ENCODE results near the gene LZTS3. TPM values are rescaled to one million over a fixed set of nuclear protein-coding genes. Genes with fewer than 3 reads are reported as not detected.

Gene LZTS3
- polyA plus RNA-seq, 1 of the 3 experiments (the other 2 are of a cell fraction), result 11.9 TPM

DNA sequence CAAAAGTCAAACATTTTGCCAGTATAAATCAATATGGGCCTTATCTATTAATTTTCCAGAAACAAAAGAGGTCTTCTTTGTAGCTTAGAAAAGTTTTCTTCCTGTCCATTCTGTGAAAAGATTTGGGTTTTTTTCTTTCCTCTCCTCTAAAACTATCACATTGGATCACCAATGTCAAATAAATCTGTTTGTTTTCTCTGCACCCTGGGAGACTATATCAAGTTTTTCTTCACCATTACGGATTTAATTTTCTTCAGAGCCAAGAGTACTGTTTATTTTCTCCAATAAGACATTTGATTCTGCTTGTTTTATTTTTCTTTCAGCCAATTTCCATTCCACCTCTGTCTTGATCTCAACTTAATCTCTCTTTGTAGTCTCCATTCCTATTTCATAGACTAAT lies 1.9 kb upstream of the LZTS3 start:
- no peaks in the 10 kb centered on the region for H3K9me2 ChIP-seq
- H3K9ac ChIP-seq, result no peak overlapping the region
- CTCF ChIA-PET, result interaction anchor here (0.8 kb wide), 1 partner anchor 8 kb away, joined by 3 read pairs; no protein-coding TSS in a partner anchor
- H4K20me1 ChIP-seq (ENCODE audit: insufficient read depth), result no peaks in the 10 kb centered on the region
- DNase-seq, result no peak
- peak overlapping the region in 1 of 2 experiments; percentile 89; a peak in 1 of 4 replicates for H3K4me3 ChIP-seq (ENCODE audit: low read depth in 2 of 2, low read length in 1 of 2)
- peaks cover 3% of the 10 kb centered on the region for H3F3A ChIP-seq (replicated peaks; ENCODE audit: insufficient read depth)
- no peak overlapping the region for H3K27ac ChIP-seq (ENCODE audit: low read depth in 2 of 2, low read length in 1 of 2)
- peaks cover 0 to 15% of the 10 kb centered on the region in 2 experiments; a peak in 2 of 4 replicates for H3K4me1 ChIP-seq (ENCODE audit: control insufficient read depth in 1 of 2, insufficient read depth in 2 of 2, low read depth in 1 of 2, low read length in 1 of 2)
- no peaks in the 10 kb centered on the region for H3K36me3 ChIP-seq (replicated peaks in 1 of 2; ENCODE audit: control insufficient read depth in 1 of 2, insufficient read depth in 2 of 2, low read length in 1 of 2)
- H3K9me3 ChIP-seq, result no peaks in the 10 kb centered on the region
- POLR2A ChIA-PET, result no interaction called here
- H2AFZ ChIP-seq (ENCODE audit: low read depth), result no peak overlapping the region
- H3K79me2 ChIP-seq (ENCODE audit: insufficient read depth), result no peaks in the 10 kb centered on the region
- TF ChIP-seq TCF12 (IDR thresholded peaks at IDR 0.05), result no peak
- TF ChIP-seq EZH2phosphoT487 (IDR thresholded peaks at IDR 0.05; ENCODE audit: borderline replicate concordance, low read depth), result no peak
- WGBS (ENCODE audit: low lambda C conversion rate), result 85% methylated on average over 1 of the region's 1 CpG
- H3K4me2 ChIP-seq, result peak overlapping the region; percentile 98
- no peaks in the 10 kb centered on the region for H3K27me3 ChIP-seq (ENCODE audit: insufficient read depth)

DNA sequence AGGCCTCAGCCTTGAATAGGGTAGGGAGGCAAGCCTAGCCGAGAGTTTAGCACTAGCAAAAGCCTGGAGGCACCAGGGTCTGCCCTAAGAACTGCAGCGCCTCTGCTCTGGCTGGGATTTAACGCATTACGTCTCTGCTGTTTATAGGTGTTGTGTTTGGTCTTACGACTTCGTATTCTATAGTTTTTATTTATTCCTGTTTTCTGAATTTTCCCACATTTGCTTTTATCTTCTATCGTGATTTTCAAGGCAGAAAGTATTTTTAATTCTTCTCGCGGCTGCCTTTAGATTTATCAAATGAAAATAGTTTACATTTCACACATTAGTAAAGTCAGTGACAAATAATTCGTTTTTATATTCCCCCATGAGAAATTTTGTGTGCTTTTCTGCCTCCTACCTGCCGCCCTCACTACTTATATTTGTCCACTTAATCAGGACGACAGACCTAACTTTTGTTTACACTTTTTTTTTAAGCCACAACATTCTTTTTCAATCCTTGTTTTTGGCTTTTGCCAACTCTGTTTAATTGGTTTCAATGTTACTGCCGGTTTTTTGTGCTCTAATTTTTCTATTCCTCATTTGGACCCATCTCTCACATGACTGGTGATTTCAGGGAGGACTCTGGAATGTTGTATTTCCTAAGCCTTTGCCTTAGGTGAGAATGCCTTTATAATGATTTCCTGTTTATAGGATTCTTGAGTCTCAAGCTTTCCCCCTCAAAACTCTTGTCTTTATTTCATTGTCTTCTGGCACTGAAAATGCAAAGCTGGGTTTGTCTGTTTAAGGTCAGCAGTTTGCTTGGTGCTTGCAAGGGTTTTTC lies 1.3 kb upstream of the LZTS3 start:
- Histone ChIP-seq H3K9ac (peak overlapping the region; percentile 85), H3K9me2 (no peaks in the 10 kb centered on the region), H3F3A (replicated peaks; ENCODE audit: insufficient read depth) (peaks cover 3% of the 10 kb centered on the region), H2AFZ (ENCODE audit: low read depth) (peak overlapping the region; percentile 81), H3K4me2 (peak overlapping the region; percentile 98), H4K20me1 (ENCODE audit: insufficient read depth) (no peaks in the 10 kb centered on the region), H3K4me1 (ENCODE audit: control insufficient read depth in 1 of 2, insufficient read depth in 2 of 2, low read depth in 1 of 2, low read length in 1 of 2) (peaks cover 0 to 15% of the 10 kb centered on the region in 2 experiments; a peak in 2 of 4 replicates), H3K27me3 (ENCODE audit: insufficient read depth) (no peaks in the 10 kb centered on the region), H3K79me2 (ENCODE audit: insufficient read depth) (no peaks in the 10 kb centered on the region), H3K9me3 (no peaks in the 10 kb centered on the region), H3K4me3 (ENCODE audit: low read depth in 2 of 2, low read length in 1 of 2) (peak overlapping the region; percentile 84 to 89), H3K27ac (ENCODE audit: low read depth in 2 of 2, low read length in 1 of 2) (peak overlapping the region in 1 of 2 experiments; percentile 61; a peak in 1 of 4 replicates), H3K36me3 (replicated peaks in 1 of 2; ENCODE audit: control insufficient read depth in 1 of 2, insufficient read depth in 2 of 2, low read length in 1 of 2) (no peaks in the 10 kb centered on the region)
- TF ChIP-seq, protein P1, sequence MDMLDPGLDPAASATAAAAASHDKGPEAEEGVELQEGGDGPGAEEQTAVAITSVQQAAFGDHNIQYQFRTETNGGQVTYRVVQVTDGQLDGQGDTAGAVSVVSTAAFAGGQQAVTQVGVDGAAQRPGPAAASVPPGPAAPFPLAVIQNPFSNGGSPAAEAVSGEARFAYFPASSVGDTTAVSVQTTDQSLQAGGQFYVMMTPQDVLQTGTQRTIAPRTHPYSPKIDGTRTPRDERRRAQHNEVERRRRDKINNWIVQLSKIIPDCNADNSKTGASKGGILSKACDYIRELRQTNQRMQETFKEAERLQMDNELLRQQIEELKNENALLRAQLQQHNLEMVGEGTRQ (IDR thresholded peaks at IDR 0.05; ENCODE audit: borderline replicate concordance, low read depth, low read length), result no peak
- TF ChIP-seq CHD2 (IDR thresholded peaks at IDR 0.05; ENCODE audit: low read length, partially characterized antibody) (no peak), RXRA (IDR thresholded peaks at IDR 0.05; ENCODE audit: borderline replicate concordance, low read depth) (no peak), RAD21 (IDR thresholded peaks at IDR 0.05; ENCODE audit: low read length) (no peak), RCOR1 (IDR thresholded peaks at IDR 0.05; ENCODE audit: low read length) (no peak), YY1 (IDR thresholded peaks at IDR 0.05; ENCODE audit: low read depth) (no peak), PBX3 (IDR thresholded peaks at IDR 0.05) (no peak), FOXJ3 (CRISPR knock-in tag; IDR thresholded peaks at IDR 0.05) (no peak), TAF1 (IDR thresholded peaks at IDR 0.05; ENCODE audit: borderline replicate concordance, low read depth, low read length) (no peak), TEAD4 (IDR thresholded peaks at IDR 0.05; ENCODE audit: borderline replicate concordance, insufficient read depth) (no peak), GABPA (IDR thresholded peaks at IDR 0.05; ENCODE audit: low read depth) (no peak), ELF1 (IDR thresholded peaks at IDR 0.05) (no peak), FOXM1 (IDR thresholded peaks at IDR 0.05; ENCODE audit: low read depth) (no peak), SIN3A (IDR thresholded peaks at IDR 0.05; ENCODE audit: borderline replicate concordance, low read depth, low read length) (no peak), CTCF (IDR thresholded peaks at IDR 0.05) (no peak), JUND (IDR thresholded peaks at IDR 0.05) (no peak), RFX5 (IDR thresholded peaks at IDR 0.05; ENCODE audit: low read length) (no peak), FOSL2 (IDR thresholded peaks at IDR 0.05; ENCODE audit: borderline replicate concordance, low read depth) (no peak)
- TF ChIP-seq, protein P2, sequence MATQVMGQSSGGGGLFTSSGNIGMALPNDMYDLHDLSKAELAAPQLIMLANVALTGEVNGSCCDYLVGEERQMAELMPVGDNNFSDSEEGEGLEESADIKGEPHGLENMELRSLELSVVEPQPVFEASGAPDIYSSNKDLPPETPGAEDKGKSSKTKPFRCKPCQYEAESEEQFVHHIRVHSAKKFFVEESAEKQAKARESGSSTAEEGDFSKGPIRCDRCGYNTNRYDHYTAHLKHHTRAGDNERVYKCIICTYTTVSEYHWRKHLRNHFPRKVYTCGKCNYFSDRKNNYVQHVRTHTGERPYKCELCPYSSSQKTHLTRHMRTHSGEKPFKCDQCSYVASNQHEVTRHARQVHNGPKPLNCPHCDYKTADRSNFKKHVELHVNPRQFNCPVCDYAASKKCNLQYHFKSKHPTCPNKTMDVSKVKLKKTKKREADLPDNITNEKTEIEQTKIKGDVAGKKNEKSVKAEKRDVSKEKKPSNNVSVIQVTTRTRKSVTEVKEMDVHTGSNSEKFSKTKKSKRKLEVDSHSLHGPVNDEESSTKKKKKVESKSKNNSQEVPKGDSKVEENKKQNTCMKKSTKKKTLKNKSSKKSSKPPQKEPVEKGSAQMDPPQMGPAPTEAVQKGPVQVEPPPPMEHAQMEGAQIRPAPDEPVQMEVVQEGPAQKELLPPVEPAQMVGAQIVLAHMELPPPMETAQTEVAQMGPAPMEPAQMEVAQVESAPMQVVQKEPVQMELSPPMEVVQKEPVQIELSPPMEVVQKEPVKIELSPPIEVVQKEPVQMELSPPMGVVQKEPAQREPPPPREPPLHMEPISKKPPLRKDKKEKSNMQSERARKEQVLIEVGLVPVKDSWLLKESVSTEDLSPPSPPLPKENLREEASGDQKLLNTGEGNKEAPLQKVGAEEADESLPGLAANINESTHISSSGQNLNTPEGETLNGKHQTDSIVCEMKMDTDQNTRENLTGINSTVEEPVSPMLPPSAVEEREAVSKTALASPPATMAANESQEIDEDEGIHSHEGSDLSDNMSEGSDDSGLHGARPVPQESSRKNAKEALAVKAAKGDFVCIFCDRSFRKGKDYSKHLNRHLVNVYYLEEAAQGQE (IDR thresholded peaks at IDR 0.05; ENCODE audit: low read depth, low read length), result no peak
- POLR2A ChIA-PET, result no interaction called here
- WGBS (ENCODE audit: low lambda C conversion rate), result 32% methylated on average over 13 of the region's 13 CpGs
- no peak for DNase-seq
- CTCF ChIA-PET, result interaction anchor here (0.8 kb wide), 1 partner anchor 9 kb away, joined by 3 read pairs; no protein-coding TSS in a partner anchor

Measured in SK-N-SH (cell line).